Left hindlimb (tissue), 1 donor: ENCODE results near the gene KRT15.
A peak's percentile ranks its signal among the peaks of the same experiment; 100 is the strongest.

Experiments used
- DNase-seq: peaks from one replicate; pipeline ENCODE4 v3.0.0-alpha.2; 2018

KRT15 gene

GRCh38 chr17:41500131-41500911 is 18.4 kb downstream of the KRT15 start:
- DNase-seq, result no peak

DNA sequence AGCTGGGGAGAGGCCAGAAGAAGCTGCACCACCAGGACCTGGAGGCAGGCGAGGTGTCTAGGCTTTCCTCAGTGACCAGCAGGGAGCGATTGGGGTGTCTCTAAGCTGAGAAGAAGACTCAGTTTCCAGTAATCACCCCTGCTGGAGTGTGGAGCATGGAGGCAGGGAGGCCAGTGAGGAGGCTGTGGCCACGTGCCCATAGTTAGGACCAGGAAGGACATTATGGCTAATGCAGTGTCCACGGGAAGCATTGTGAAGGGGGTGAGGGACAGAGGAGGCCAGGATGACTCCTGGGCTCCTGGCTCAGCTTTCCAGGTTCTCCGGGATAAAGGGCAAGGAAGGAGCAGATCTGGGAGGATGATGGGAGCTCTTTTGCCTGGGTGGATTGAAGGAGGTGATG is 19.0 kb downstream of the KRT15 start:
- no peak for DNase-seq

- no peak for DNase-seq
These were observed 20.4 kb downstream of the KRT15 start for GRCh38 chr17:41498276-41498675.

DNA sequence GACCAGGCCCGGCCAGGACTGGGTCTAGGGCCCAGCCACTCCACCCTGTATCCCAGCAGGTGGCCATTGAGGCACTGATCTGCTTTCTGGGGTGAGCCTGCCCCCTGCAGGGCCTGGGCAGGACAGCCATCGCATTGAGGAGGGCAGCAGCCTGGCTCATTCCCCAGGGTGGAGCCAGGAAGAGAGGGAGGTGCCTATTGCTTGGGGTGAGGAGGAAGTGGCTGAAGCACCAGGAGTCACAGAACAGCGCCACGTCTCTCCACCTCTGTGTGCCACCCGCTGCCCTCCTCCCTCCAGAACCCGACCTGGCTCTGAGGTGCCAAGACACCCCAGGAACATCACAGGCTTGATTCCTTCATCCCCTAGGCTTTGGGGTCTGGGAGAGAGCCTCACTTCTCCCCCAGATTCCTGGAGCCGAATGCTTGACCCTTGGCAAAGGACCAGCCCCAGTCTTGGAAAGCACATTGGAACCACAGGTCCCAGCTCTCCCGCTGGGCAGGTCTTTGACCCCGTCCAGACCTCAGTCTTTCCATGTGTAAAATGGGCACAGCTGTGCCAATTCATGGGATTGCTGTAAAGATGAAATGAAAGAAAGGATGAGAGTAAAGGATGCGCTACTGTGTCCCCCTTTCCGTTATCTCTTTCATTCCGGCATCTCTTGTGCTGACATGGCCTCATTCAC is 21.7 kb downstream of the KRT15 start:
- no peak for DNase-seq

GRCh38 chr17:41494524-41494923 is 24.2 kb downstream of the KRT15 start:
- DNase-seq, result no peak

- DNase-seq, result peak; percentile 47
These were observed 25.9 kb downstream of the KRT15 start for GRCh38 chr17:41492771-41493170.

DNA sequence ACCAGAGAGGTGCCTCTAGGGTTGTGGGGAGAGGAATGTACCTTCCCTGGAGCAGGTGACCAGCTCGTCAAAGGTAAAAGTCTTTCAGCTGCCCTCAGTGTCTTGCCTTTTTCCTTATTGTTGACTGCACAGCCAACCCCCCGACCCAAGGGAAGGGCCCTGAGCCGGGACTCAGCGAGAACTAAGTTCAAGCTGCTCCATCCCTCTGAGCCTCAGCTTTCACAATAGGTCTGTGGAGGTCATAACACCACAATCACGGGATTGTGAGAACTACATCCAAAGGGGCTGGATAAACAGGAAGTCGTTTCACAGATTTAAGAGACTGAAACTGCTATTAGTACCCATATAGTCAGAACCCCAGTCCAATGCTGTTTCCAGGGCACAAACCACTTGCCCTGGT is 26.3 kb downstream of the KRT15 start:
- DNase-seq, result no peak

GRCh38 chr17:41491476-41491875 is 27.2 kb downstream of the KRT15 start:
- DNase-seq, result no peak

DNA sequence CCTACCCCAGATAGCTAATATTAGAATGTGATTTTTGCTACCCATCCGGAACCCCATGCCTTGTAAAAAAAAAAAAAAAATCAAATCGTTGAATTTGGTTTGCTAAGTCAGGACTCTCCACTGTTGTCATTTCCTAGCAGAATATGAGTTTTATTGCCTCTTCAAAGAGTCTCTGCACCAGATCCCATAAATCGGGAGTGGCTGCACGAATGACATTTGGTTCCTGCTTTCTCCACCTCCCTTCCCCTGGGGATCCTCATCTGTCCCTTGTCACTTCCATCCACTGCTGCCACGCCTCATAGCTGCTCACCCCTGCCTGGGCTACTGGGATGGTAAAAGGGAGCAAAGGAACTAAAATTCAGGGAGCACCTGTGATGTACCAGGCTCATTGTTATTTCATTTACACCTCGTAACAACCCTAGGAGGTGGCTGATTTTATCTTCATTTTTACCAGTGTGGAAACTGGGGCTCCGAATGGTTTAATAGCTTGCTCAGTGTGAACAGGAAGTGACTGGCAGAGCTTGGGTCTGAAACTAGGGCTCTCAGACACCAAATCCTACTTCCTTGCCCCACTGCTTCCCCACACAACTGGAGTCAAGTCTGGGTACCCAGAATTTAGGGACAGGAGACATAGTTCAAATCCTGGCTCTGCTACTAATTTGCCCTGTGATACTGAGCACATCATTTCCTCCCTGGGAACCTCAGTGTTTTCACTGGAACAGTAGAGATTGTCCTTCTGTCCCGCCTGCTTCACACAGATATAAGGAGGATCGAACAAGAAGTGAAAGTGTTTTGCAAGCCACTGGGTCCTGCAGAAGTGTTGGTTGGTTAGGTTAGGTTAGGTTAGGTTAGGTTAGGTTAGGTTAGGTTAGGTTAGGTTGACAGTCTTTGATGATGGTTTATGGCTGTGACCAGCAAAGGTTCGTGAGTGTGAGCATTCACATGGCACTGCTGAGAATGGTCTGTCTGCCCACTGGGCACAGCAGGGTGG is 28.4 kb downstream of the KRT15 start:
- DNase-seq, result no peak

- DNase-seq, result no peak
These were observed 29.2 kb downstream of the KRT15 start, which contains the start of gene KRT36 for GRCh38 chr17:41489531-41489930. Gene KRT36, minus strand, starts transcription at chr17:41489910. Its CDS starts 46 bp downstream, at chr17:41489864.

DNA sequence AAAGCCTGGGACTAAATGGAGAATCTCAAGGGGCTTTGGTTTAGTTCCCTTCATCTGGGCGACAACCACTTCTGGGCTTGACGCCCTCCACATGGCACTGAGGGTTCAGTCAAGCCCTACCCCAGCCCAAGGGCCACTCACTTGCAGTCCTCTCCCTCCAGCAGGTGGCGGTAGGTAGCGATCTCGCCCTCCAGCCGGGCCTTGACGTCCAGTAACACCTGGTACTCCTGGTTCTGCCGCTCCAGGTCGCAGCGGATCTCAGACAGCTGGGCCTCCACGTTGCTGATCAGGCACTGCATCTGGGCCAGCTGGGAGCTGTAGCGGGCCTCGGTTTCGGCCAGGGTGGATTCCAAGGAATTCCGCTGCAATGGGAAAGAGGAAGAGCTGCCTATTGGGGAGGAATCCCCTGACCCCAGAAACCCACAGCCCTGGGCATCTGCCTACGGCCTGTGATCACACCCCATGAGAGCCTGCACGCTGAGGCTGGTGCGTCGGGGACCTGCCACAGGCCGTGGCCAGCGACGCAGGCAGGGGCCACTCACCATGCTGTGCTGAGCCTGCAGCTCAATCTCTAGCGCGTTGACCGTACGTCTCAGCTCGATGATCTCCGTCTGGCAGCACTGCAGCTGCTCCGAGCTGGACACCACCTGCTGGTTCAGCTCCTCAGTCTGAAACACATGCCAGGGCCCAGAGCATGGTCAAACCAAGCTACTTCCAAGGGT is 31.7 kb downstream of the KRT15 start:
- peak; percentile 28 for DNase-seq

DNA sequence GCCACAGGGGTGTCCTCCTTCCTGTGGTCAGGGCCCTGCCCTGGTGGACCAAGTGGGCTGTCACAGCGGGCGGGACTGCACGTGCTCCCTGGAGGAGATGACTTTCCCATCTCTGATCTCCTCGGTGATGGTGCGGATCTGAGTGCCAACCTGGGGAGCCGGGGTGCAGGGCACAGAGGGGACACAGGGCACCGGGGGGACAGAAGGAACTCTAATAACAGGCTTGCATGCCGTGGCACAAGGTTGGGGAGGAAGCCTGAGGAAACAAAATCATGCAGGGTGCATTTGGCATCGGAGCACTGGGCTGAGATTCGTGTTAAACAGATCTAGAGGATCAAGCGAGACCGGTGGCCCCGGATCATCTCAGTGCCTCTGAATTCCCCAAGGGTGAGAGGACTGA is 32.4 kb downstream of the KRT15 start:
- DNase-seq, result no peak

- DNase-seq, result no peak
These were observed 33.5 kb downstream of the KRT15 start for GRCh38 chr17:41484920-41485904.

GRCh38 chr17:41483991-41484826 is 34.5 kb downstream of the KRT15 start:
- DNase-seq, result no peak

- DNase-seq, result no peak
These were observed 35.2 kb downstream of the KRT15 start for GRCh38 chr17:41483531-41483930.

DNA sequence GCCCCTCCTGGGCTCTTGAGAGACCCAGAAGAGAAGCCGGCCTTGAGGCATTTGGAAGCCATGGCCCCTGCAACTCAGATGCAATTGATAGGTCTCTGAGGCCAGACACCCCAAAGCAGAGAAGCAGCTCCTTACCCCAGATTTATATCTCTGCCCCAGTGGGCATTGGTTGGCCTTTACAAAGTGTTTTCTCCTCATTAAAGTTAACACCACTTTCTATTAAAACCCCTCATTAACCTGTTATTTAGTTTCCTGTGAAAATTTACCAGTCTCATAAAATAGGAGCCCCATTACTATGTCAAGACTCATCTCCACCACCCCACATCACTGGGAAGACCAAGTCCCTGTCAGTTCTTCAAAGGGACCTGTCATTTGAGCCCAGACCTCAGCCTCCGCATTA is 37.7 kb downstream of the KRT15 start, which contains the start of gene KRT35:
TSS of gene KRT35 (minus strand) at position 116 of the 400 bp plus-strand sequence. CDS start at position 62, 54 bp downstream.
- DNase-seq, result peak; percentile 3

DNA sequence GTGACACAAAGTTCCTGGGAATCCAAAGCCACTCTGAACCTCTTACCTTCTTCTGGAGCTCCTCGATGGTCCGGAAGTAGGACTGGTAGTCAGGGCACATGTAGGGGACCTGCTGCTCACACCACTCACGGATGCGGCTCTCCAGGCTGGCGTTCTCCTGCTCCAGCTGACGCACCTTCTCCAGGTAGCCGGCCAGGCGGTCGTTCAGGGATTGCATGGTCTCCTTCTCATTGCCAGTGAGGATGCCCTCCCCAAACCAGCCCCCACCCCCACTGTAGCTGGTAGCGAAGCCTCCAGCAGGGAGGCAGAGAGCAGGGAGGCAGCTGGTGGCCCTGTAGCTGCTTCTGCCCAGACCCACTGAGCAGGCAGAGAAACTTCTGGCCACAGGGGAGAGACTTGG is 38.1 kb downstream of the KRT15 start:
- peak; percentile 8 for DNase-seq

GRCh38 chr17:41480136-41480535 is 38.6 kb downstream of the KRT15 start:
- DNase-seq, result no peak

DNA sequence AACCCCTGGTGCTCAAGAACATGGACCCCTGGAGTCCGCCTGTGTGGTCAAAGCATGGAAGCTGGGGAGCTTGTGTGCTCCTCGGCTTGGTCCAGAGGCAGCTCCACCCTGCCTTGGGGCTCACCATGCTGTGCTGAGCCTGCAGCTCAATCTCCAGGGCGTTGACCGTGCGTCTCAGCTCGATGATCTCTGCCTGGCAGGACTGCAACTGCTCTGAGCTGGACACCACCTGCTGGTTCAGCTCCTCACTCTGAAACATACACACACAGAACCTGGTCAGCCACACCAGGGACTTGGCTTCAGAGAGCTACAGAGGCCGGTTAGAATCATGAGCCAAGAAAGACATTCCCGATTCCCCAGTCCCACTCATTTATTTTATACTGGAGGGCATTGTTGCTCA is 40.5 kb downstream of the KRT15 start:
- peak; percentile 17 for DNase-seq
